ENCODE data around the gene AMER1.
"Not testable (repeated sequence)": the region's sequence is repeated elsewhere in the genome, so short reads cannot be mapped to it uniquely, and the experiment has no call there.

Gene AMER1

GRCh38 chrX:64205441-64205734 is at the start of gene AMER1:
AMER1 (minus strand) TSS chrX:64205708; CDS start chrX:64193286, 12,422 bp downstream.
- DNase-seq (ENCODE audit: low read depth in 3 of 3), result peak in 1 of 3 donors; percentile 0

GRCh38 chrX:64230123-64230970 is 24.8 kb upstream of the AMER1 start, which contains the start of gene ASB12:
ASB12 (minus strand) TSS chrX:64230607; CDS start chrX:64225650, 4,957 bp downstream.
- DNase-seq (ENCODE audit: low read depth in 3 of 3), result no peak

- no peak for DNase-seq (ENCODE audit: low read depth in 3 of 3)
Observed at GRCh38 chrX:64229154-64229553, 23.6 kb upstream of the AMER1 start.

GRCh38 chrX:64218023-64218422 is 12.5 kb upstream of the AMER1 start:
- no peak for DNase-seq (ENCODE audit: low read depth in 3 of 3)

- DNase-seq (ENCODE audit: low read depth in 3 of 3), result not testable (repeated sequence)
Observed at GRCh38 chrX:64213989-64214388, 8.5 kb upstream of the AMER1 start.

- DNase-seq (ENCODE audit: low read depth in 3 of 3), result no peak
Observed at GRCh38 chrX:64206556-64207162, 1.2 kb upstream of the AMER1 start.

- peak; percentile 70 to 73 (median 72) for DNase-seq (ENCODE audit: low read depth in 3 of 3)
Observed at GRCh38 chrX:64205735-64206501, 410 bp upstream of the AMER1 start.

GRCh38 chrX:64204701-64205440 is 637 bp downstream of the AMER1 start:
- peak in 2 of 3 donors; percentile 0 to 6 for DNase-seq (ENCODE audit: low read depth in 3 of 3)

- DNase-seq (ENCODE audit: low read depth in 3 of 3), result no peak
Observed at GRCh38 chrX:64204252-64204651, 1.3 kb downstream of the AMER1 start.

- DNase-seq (ENCODE audit: low read depth in 3 of 3), result no peak
Observed at GRCh38 chrX:64202808-64203325, 2.6 kb downstream of the AMER1 start.

- no peak for DNase-seq (ENCODE audit: low read depth in 3 of 3)
Observed at GRCh38 chrX:64198036-64198435, 7.5 kb downstream of the AMER1 start.

GRCh38 chrX:64196606-64197005 is 8.9 kb downstream of the AMER1 start:
- no peak for DNase-seq (ENCODE audit: low read depth in 3 of 3)

- DNase-seq (ENCODE audit: low read depth in 3 of 3), result no peak
Observed at GRCh38 chrX:64195862-64196261, 9.6 kb downstream of the AMER1 start.

GRCh38 chrX:64192673-64193072 is 12.8 kb downstream of the AMER1 start:
- DNase-seq (ENCODE audit: low read depth in 3 of 3), result no peak

- no peak for DNase-seq (ENCODE audit: low read depth in 3 of 3)
Observed at GRCh38 chrX:64192040-64192439, 13.5 kb downstream of the AMER1 start.

- no peak for DNase-seq (ENCODE audit: low read depth in 3 of 3)
Observed at GRCh38 chrX:64191281-64192010, 14.1 kb downstream of the AMER1 start.

- no peak for DNase-seq (ENCODE audit: low read depth in 3 of 3)
Observed at GRCh38 chrX:64190136-64190740, 15.3 kb downstream of the AMER1 start.

- DNase-seq (ENCODE audit: low read depth in 3 of 3), result no peak
Observed at GRCh38 chrX:64188901-64189300, 16.6 kb downstream of the AMER1 start.

- DNase-seq (ENCODE audit: low read depth in 3 of 3), result no peak
Observed at GRCh38 chrX:64187762-64188150, 17.8 kb downstream of the AMER1 start.

GRCh38 chrX:64186974-64187761 is 18.3 kb downstream of the AMER1 start:
- no peak for DNase-seq (ENCODE audit: low read depth in 3 of 3)

Data from stimulated activated CD4-positive, alpha-beta T cell treated with anti-CD3 and anti-CD28 coated beads, TNF-alpha, amount 100 ng/mL, for 48 hours (primary cell).